LNCaP clone FGC (cell line): ENCODE results near the gene MAN1C1.

Experiments
- DNase-seq: peaks from one replicate; pipeline ENCODE4 v3.0.0-alpha.2; 2011; ENCODE audit warnings: low read depth
- H3K4me3 ChIP-seq: 2 replicates; pipeline ENCODE4 v1.5.1; 2011; ENCODE audit warnings: mild to moderate bottlenecking, low read depth, low read length, control low read depth
- CTCF ChIP-seq: IDR thresholded peaks from 2 replicates; pipeline ENCODE4 v1.5.1; 2012; ENCODE audit warnings: mild to moderate bottlenecking; ENCODE audit not compliant: control insufficient read depth, insufficient read depth; ENCODE audit errors: extremely low read depth

The MAN1C1 gene

GRCh38 chr1:25647106-25647505 is 30.5 kb downstream of the MAN1C1 start:
- TF ChIP-seq CTCF: no peak
- DNase-seq: no peak
- H3K4me3 ChIP-seq: no peak overlapping the region

- no peak for DNase-seq
- H3K4me3 ChIP-seq: no peak overlapping the region
- no peak for TF ChIP-seq CTCF
Measured at GRCh38 chr1:25647863-25648262, 31.3 kb downstream of the MAN1C1 start.

- no peak for DNase-seq
- no peak overlapping the region for H3K4me3 ChIP-seq
- TF ChIP-seq CTCF: no peak
Measured at GRCh38 chr1:25648681-25649440, 32.3 kb downstream of the MAN1C1 start.

GRCh38 chr1:25649505-25650288 is 33.1 kb downstream of the MAN1C1 start:
- no peak for DNase-seq
- no peak for TF ChIP-seq CTCF

GRCh38 chr1:25650289-25650576 is 33.6 kb downstream of the MAN1C1 start:
- TF ChIP-seq CTCF: no peak
- H3K4me3 ChIP-seq: no peak overlapping the region
- no peak for DNase-seq

More at GRCh38 chr1:25649505-25650288, 33.1 kb downstream of the MAN1C1 start:
- no peak overlapping the region for H3K4me3 ChIP-seq

- TF ChIP-seq CTCF: no peak
- no peak for DNase-seq
- no peak overlapping the region for H3K4me3 ChIP-seq
Measured at GRCh38 chr1:25651036-25651640, 34.5 kb downstream of the MAN1C1 start.
